H9 (cell line): ENCODE results near the gene RCAN1. TPM values are rescaled to one million over a fixed set of nuclear protein-coding genes. Genes with fewer than 3 reads are reported as not detected.

ENCODE experiments used
- DNase-seq: peaks from one replicate; pipeline ENCODE4 v3.0.0-alpha.2; 2017
- H2AFZ ChIP-seq: one replicate; pipeline ENCODE4 v1.6.1; 2013; ENCODE audit warnings: mild to moderate bottlenecking, low read length, control low read depth, moderate library complexity
- H2AK5ac ChIP-seq: 2 replicates; pipeline ENCODE4 v1.6.1; 2013; ENCODE audit warnings: low read length, control low read depth, mixed read lengths; ENCODE audit not compliant: insufficient read length
- H2BK120ac ChIP-seq: one replicate; pipeline ENCODE4 v1.6.1; 2013; ENCODE audit warnings: low read depth, mild to moderate bottlenecking, low read length, control low read depth, inconsistent platforms; ENCODE audit not compliant: poor library complexity, severe bottlenecking
- H2BK12ac ChIP-seq: 2 replicates; pipeline ENCODE4 v1.6.1; 2013; ENCODE audit warnings: low read length, control low read depth, mixed read lengths, low read depth; ENCODE audit not compliant: insufficient read length
- H2BK15ac ChIP-seq: 2 replicates; pipeline ENCODE4 v1.6.1; 2013; ENCODE audit warnings: low read depth, low read length, control low read depth
- H2BK20ac ChIP-seq: one replicate; pipeline ENCODE4 v1.6.1; 2013; ENCODE audit warnings: low read depth, mild to moderate bottlenecking, low read length, control low read depth, inconsistent platforms; ENCODE audit not compliant: poor library complexity, severe bottlenecking
- H2BK5ac ChIP-seq: 2 replicates; pipeline ENCODE4 v1.6.1; 2013; ENCODE audit warnings: low read length, control low read depth, mixed read lengths; ENCODE audit not compliant: insufficient read length
- H3K14ac ChIP-seq: 2 replicates; pipeline ENCODE4 v1.6.1; 2013; ENCODE audit warnings: low read length, control low read depth; ENCODE audit not compliant: insufficient read depth
- H3K18ac ChIP-seq: 2 replicates; pipeline ENCODE4 v1.6.1; 2013; ENCODE audit warnings: low read depth, mild to moderate bottlenecking, mixed read lengths, low read length, control low read depth; ENCODE audit not compliant: insufficient read length
- H3K23ac ChIP-seq: 2 replicates; pipeline ENCODE4 v1.6.1; 2013; ENCODE audit warnings: low read length, control low read depth, mixed read lengths, low read depth; ENCODE audit not compliant: insufficient read length
- H3K23me2 ChIP-seq: 2 replicates; pipeline ENCODE4 v1.6.1; 2013; ENCODE audit warnings: low read depth, mild to moderate bottlenecking, mixed read lengths, low read length, control low read depth; ENCODE audit not compliant: insufficient read length, poor library complexity, severe bottlenecking
- H3K27ac ChIP-seq: 2 replicates; pipeline ENCODE4 v1.5.1; 2013; ENCODE audit warnings: low read length, control low read depth, mixed read lengths, low read depth; ENCODE audit not compliant: insufficient read length
- H3K27me3 ChIP-seq: 2 replicates; pipeline ENCODE4 v1.6.1; 2013; ENCODE audit warnings: low read length, control low read depth, inconsistent platforms; ENCODE audit not compliant: insufficient read depth
- H3K4ac ChIP-seq: 2 replicates; pipeline ENCODE4 v1.6.1; 2013; ENCODE audit warnings: low read depth, mild to moderate bottlenecking, control low read depth, inconsistent platforms, low read length, moderate library complexity
- H3K4me1 ChIP-seq: 2 replicates; pipeline ENCODE4 v1.6.1; 2013; ENCODE audit warnings: low read length, control low read depth, inconsistent platforms; ENCODE audit not compliant: insufficient read depth
- H3K4me2 ChIP-seq: 2 replicates; pipeline ENCODE4 v1.6.1; 2013; ENCODE audit warnings: low read length, control low read depth, mixed read lengths; ENCODE audit not compliant: insufficient read length, insufficient read depth
- H3K56ac ChIP-seq: 2 replicates; pipeline ENCODE4 v1.6.1; 2013; ENCODE audit warnings: low read depth, mild to moderate bottlenecking, mixed read lengths, low read length, control low read depth; ENCODE audit not compliant: insufficient read length
- H3K79me1 ChIP-seq: 2 replicates; pipeline ENCODE4 v1.6.1; 2013; ENCODE audit warnings: low read depth, mild to moderate bottlenecking, moderate library complexity, low read length, control low read depth, inconsistent platforms; ENCODE audit not compliant: insufficient read depth, poor library complexity, severe bottlenecking
- H3K79me2 ChIP-seq: 2 replicates; pipeline ENCODE4 v1.6.1; 2013; ENCODE audit warnings: low read length, control low read depth, inconsistent platforms; ENCODE audit not compliant: insufficient read depth
- H3K9ac ChIP-seq: 2 replicates; pipeline ENCODE4 v1.6.1; 2013; ENCODE audit warnings: low read length, control low read depth, mixed read lengths; ENCODE audit not compliant: insufficient read length; ENCODE audit errors: extremely low read depth
- H3K9me3 ChIP-seq: one replicate; pipeline ENCODE4 v1.6.1; 2013; ENCODE audit warnings: low read depth, low read length, inconsistent platforms; ENCODE audit not compliant: control insufficient read depth
- H3T11ph ChIP-seq: one replicate; pipeline ENCODE4 v1.6.1; 2013; ENCODE audit warnings: mild to moderate bottlenecking, low read length, control low read depth, inconsistent platforms
- H4K20me1 ChIP-seq: one replicate; pipeline ENCODE4 v1.6.1; 2013; ENCODE audit not compliant: control insufficient read depth, insufficient read length, insufficient read depth
- H4K5ac ChIP-seq: 2 replicates; pipeline ENCODE4 v1.6.1; 2013; ENCODE audit warnings: low read depth, mild to moderate bottlenecking, mixed read lengths, low read length, control low read depth; ENCODE audit not compliant: insufficient read length
- H4K8ac ChIP-seq: replicated peaks from 2 replicates; pipeline ENCODE4 v1.6.1; 2013; ENCODE audit warnings: low read length, control low read depth, mixed read lengths, low read depth; ENCODE audit not compliant: insufficient read length
- H4K91ac ChIP-seq: 2 replicates; pipeline ENCODE4 v1.6.1; 2013; ENCODE audit warnings: low read depth, mild to moderate bottlenecking, moderate library complexity, mixed read lengths, low read length, control low read depth; ENCODE audit not compliant: insufficient read length
- H3K27ac Mint-ChIP-seq, 3 experiments: 2 replicates in 2 of 3; 3 replicates in 1 of 3; pipeline ENCODE4 v1.8.0; 2020 to 2021; ENCODE audit warnings: mixed read lengths in 3 of 3, mild to moderate bottlenecking in 1 of 3, moderate library complexity in 1 of 3
- H3K27me3 Mint-ChIP-seq: 2 replicates; pipeline ENCODE4 v1.8.0; 2021; ENCODE audit warnings: low read depth, mild to moderate bottlenecking, moderate library complexity, mixed read lengths
- H3K36me3 Mint-ChIP-seq, 3 experiments: 2 replicates in 2 of 3; 3 replicates in 1 of 3; pipeline ENCODE4 v1.8.0; 2020 to 2021; ENCODE audit warnings: low read depth in 3 of 3, mixed read lengths in 3 of 3; ENCODE audit not compliant: insufficient read depth in 1 of 3
- H3K4me1 Mint-ChIP-seq, 2 experiments: 2 replicates each; pipeline ENCODE4 v1.8.0; 2020; ENCODE audit warnings: mixed read lengths in 2 of 2
- H3K4me3 Mint-ChIP-seq, 2 experiments: 2 replicates in 1 of 2; 3 replicates in 1 of 2; pipeline ENCODE4 v1.8.0; 2020 to 2021; ENCODE audit warnings: mild to moderate bottlenecking in 2 of 2, mixed read lengths in 2 of 2, moderate library complexity in 1 of 2
- H3K9me3 Mint-ChIP-seq, 2 experiments: 2 replicates in 1 of 2; 3 replicates in 1 of 2; pipeline ENCODE4 v1.8.0; 2020; ENCODE audit warnings: mild to moderate bottlenecking in 2 of 2, mixed read lengths in 2 of 2, moderate library complexity in 1 of 2
- WGBS: extraction: QIAGEN DNeasy Blood & Tissue Kit; methylation state at CpG from one replicate; pipeline ENCODE4 v1.1.7; 2013; ENCODE audit warnings: missing lambda C conversion rate, low lambda C conversion rate, mixed read lengths; ENCODE audit not compliant: insufficient read length; ENCODE audit errors: extremely low coverage; 5-methylcytosine and 5-hydroxymethylcytosine counted together
- total RNA-seq: library from RNA; stranded (reverse); gene quantifications from 2 replicates; pipeline ENCODE4 v1.2.1, GENCODE V29; 2021
- TF ChIP-seq, protein P1 (sequence below): fragments of 200-600 bp; sonication (generic); conservative IDR thresholded peaks from 3 replicates; pipeline ENCODE4 v1.8.0; 2021; ENCODE audit warnings: antibody characterized with exemption, mild to moderate bottlenecking

Gene RCAN1
- total RNA-seq, 1 experiment from 2014 or later, result 7.0 TPM

DNA sequence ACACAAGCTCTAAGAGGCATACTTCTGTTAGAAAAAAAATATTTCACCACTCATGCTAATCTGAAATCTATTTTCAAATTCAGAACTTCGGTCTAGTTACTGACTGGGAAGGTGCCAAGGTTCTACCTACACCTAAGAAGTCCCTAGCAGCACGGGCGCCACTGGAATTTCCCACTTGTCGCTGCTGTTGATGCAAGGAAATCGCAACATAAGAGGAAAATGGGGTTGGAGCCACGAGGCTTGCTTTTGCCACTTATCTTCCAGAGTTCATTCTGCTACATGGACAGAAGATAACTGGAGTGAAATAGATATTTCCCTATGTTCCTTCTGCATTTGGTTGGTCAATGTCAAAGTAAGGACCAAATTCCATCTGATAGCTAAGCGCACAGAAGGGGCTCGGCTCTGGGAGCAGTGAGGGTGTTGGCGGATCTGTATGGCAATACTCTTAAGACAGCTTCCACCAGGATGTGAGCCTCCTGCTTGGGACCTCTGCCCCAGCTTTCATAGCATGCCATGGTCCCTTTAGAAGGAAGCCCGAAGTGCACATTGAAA lies 47.2 kb downstream of the RCAN1 start:
- H3K4me1 Mint-ChIP-seq, result peaks cover 3% of the 10 kb centered on the region in 2 experiments
- no peak overlapping the region for H3T11ph ChIP-seq
- no peaks in the 10 kb centered on the region; the same call in 1 of the 2 replicates for H3K27me3 ChIP-seq
- no peak overlapping the region for H3K4ac ChIP-seq
- no peak overlapping the region for H2AK5ac ChIP-seq
- no peak overlapping the region for H2BK5ac ChIP-seq
- no peaks in the 10 kb centered on the region; the same call in 1 of the 2 replicates for H3K27me3 Mint-ChIP-seq
- H2BK15ac ChIP-seq, result no peak overlapping the region
- no peak for DNase-seq
- H3K9ac ChIP-seq, result no peak overlapping the region
- no peak overlapping the region for H3K4me3 Mint-ChIP-seq
- H3K79me2 ChIP-seq, result no peaks in the 10 kb centered on the region; the same call in 1 of the 2 replicates
- H2BK12ac ChIP-seq, result no peak overlapping the region
- no peak overlapping the region for H3K27ac ChIP-seq
- no peaks in the 10 kb centered on the region for H4K20me1 ChIP-seq
- H3K14ac ChIP-seq, result no peak overlapping the region
- TF ChIP-seq, protein P1, sequence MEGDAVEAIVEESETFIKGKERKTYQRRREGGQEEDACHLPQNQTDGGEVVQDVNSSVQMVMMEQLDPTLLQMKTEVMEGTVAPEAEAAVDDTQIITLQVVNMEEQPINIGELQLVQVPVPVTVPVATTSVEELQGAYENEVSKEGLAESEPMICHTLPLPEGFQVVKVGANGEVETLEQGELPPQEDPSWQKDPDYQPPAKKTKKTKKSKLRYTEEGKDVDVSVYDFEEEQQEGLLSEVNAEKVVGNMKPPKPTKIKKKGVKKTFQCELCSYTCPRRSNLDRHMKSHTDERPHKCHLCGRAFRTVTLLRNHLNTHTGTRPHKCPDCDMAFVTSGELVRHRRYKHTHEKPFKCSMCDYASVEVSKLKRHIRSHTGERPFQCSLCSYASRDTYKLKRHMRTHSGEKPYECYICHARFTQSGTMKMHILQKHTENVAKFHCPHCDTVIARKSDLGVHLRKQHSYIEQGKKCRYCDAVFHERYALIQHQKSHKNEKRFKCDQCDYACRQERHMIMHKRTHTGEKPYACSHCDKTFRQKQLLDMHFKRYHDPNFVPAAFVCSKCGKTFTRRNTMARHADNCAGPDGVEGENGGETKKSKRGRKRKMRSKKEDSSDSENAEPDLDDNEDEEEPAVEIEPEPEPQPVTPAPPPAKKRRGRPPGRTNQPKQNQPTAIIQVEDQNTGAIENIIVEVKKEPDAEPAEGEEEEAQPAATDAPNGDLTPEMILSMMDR, result no peak
- no peak overlapping the region for H2BK120ac ChIP-seq
- no peak overlapping the region for H3K18ac ChIP-seq
- H3K9me3 ChIP-seq, result no peaks in the 10 kb centered on the region
- H2AFZ ChIP-seq, result no peak overlapping the region
- peaks cover 0 to 3% (median 2%) of the 10 kb centered on the region in 3 experiments; a peak in 2 of 7 replicates for H3K36me3 Mint-ChIP-seq
- no peak overlapping the region for H3K4me2 ChIP-seq
- H3K4me1 ChIP-seq, result no peaks in the 10 kb centered on the region
- H3K56ac ChIP-seq, result no peak overlapping the region
- H3K79me1 ChIP-seq, result no peaks in the 10 kb centered on the region
- no peak overlapping the region for H4K5ac ChIP-seq
- WGBS, result no CpG with 5 or more reads among the region's 10 CpGs
- H4K8ac ChIP-seq, result no peak overlapping the region
- no peak overlapping the region for H3K27ac Mint-ChIP-seq
- no peak overlapping the region for H4K91ac ChIP-seq
- no peaks in the 10 kb centered on the region for H3K23me2 ChIP-seq
- peaks cover 2 to 3% of the 10 kb centered on the region in 2 experiments; a peak in 3 of 5 replicates for H3K9me3 Mint-ChIP-seq
- H3K23ac ChIP-seq, result no peak overlapping the region
- no peak overlapping the region for H2BK20ac ChIP-seq
